ENCODE results near the gene ZRSR2.
A peak's percentile ranks its signal among the peaks of the same experiment; 100 is the strongest.

The ZRSR2 gene

GRCh38 chrX:15849555-15849954, 59.3 kb downstream of the ZRSR2 start:
- no peak for DNase-seq (ENCODE audit: extremely low read depth in 1 of 2, low read depth in 1 of 2)

- DNase-seq (ENCODE audit: extremely low read depth in 1 of 2, low read depth in 1 of 2) = no peak
Observed at GRCh38 chrX:15853586-15854079, 63.3 kb downstream of the ZRSR2 start.

DNA sequence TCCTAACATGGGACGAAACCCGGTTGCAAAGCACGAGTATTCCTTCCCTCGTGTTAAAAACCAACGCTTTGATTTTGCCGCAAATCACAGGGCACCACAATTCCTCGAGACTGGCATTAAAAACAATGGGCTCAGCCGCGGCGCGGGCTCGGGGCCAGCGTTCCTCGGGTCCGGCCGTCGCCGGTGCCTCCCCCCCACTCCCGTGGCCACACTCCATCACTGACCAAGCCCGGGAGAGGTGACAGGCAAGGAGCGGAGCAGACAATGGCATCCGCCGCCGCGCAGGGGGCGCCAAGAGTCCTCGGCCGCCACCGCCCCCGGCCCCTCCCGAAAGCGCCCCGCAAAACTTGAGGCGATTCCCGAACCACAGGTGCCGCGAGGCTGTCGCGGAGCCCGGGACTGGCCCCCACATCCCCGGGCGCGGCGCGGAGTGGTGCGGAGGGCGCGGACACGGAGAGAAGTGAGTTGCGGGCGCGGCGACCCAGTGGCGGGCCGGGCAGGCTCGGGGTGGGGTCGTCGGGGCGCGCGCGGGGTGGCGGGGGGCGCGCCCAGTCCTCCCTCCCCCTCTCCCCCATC, 63.9 kb downstream of the ZRSR2 start:
- DNase-seq (ENCODE audit: extremely low read depth in 1 of 2, low read depth in 1 of 2) = peak in 1 of 2 donors; percentile 22

- DNase-seq (ENCODE audit: extremely low read depth in 1 of 2, low read depth in 1 of 2) = peak; percentile 80 to 99
Observed at GRCh38 chrX:15854712-15855567, 64.7 kb downstream of the ZRSR2 start, which contains the start of gene AP1S2. TSS of gene AP1S2 (minus strand) at chrX:15854813. CDS start at chrX:15852524, 2,289 bp downstream.

- no peak for DNase-seq (ENCODE audit: extremely low read depth in 1 of 2, low read depth in 1 of 2)
Observed at GRCh38 chrX:15855568-15856221, 65.4 kb downstream of the ZRSR2 start.

DNA sequence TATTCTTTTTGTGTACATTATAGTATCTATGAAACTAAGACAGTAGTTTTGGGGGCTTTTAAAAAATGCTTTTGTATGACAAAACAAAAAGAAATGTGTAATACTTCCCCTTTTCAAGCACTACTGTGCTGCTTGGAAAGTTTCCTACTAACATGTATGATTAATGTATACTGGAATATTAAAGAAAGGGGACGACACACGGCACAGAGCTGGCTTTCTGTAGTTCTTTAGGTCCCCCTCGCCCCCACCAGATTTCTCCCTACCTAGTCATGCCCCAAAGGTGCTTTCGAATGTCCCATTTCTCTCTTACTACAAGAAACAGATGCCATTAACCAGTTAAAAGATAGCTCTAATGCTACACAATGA, 65.9 kb downstream of the ZRSR2 start:
- no peak for DNase-seq (ENCODE audit: extremely low read depth in 1 of 2, low read depth in 1 of 2)

DNA sequence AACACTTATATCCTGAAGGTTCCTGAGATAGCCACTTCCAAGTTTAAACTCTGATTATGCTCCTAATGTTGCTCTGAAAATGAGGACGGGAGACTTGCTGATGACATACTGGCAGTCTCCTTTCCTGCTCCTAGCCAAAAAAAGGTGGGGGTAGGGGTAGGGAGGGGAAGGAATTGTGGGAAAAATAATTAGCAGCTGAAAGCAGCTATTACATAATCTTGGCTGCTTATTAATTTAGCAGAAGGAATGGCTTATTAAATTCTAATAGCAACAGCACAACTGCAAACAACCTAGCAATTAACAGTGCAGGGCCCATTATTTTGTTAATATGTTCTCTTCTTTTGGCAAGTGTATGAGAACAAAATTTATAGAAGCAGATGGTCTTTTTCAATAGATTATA, 66.4 kb downstream of the ZRSR2 start:
- no peak for DNase-seq (ENCODE audit: extremely low read depth in 1 of 2, low read depth in 1 of 2)

- DNase-seq (ENCODE audit: extremely low read depth in 1 of 2, low read depth in 1 of 2) = no peak
Observed at GRCh38 chrX:15858051-15858450, 67.8 kb downstream of the ZRSR2 start.

GRCh38 chrX:15860921-15861320, 70.6 kb downstream of the ZRSR2 start:
- no peak for DNase-seq (ENCODE audit: extremely low read depth in 1 of 2, low read depth in 1 of 2)

- DNase-seq (ENCODE audit: extremely low read depth in 1 of 2, low read depth in 1 of 2) = no peak
Observed at GRCh38 chrX:15864023-15864422, 73.7 kb downstream of the ZRSR2 start.

DNA sequence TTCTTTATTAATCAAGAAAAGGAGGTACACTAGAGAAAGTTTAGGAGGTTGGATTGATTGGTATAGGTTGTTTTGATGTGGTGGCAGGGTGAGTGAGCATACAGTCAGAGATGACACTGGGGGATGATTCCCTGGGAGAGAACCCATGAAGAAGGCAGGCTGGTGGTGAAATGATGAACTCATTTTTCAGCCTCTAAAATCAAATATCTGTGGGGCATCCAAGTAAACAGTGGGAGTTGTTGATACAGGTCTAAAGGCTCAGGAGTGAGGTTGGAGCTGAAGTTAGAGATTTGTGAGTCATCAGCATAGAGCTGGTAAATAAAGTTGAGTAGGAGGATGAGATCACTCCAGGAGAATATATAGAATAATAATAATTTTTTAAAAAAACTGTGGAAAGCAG, 74.3 kb downstream of the ZRSR2 start:
- no peak for DNase-seq (ENCODE audit: extremely low read depth in 1 of 2, low read depth in 1 of 2)

DNA sequence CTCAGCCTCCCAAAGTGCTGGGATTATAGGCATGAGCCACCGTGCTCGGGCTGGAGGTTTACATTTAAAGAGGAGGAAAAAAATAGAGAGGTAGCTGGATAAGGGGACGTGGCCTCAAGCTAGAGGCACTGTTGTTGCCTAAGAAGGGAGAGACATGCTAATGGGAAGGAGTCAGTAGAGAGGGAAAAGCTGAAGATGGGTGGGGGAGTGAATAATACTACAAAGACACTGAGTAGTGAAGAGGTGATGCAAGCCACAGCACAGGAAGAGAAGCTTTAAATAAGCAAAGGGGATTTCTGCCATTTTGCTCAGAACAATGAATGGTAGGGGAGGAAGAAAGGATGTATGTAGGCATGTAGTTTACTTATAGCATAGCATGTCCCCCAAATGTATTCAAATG, 75.9 kb downstream of the ZRSR2 start:
- no peak for DNase-seq (ENCODE audit: extremely low read depth in 1 of 2, low read depth in 1 of 2)

DNA sequence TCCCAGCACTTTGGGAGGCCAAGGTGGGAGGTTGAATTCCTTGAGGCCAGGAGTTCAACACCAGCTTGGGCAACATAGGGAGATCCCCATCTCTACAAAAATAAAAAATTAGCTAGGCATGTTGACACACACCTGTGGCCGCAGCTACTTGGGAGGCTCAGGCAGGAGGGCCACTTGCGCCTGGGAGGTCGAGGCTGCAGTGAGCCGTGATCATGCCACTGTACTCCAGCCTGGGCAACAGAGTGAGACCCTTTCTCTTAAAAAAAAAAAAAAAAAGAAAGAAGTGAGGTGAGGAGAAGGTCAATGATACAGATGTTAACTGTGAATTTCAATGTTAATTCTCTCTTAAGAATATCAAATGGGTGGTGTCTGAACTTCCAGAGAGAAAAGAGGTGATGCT, 79.4 kb downstream of the ZRSR2 start:
- DNase-seq (ENCODE audit: extremely low read depth in 1 of 2, low read depth in 1 of 2) = no peak

- no peak for DNase-seq (ENCODE audit: extremely low read depth in 1 of 2, low read depth in 1 of 2)
Observed at GRCh38 chrX:15870310-15870709, 80.0 kb downstream of the ZRSR2 start.

All from stimulated activated CD8-positive, alpha-beta memory T cell treated with anti-CD3 and anti-CD28 coated beads, Interleukin-7, amount 100 ng/mL, for 48 hours (primary cell).